Adipocyte (in vitro differentiated cells): ENCODE results near the gene FGF1.

Experiments used
- DNase-seq: peaks from one replicate; pipeline ENCODE4 v3.0.0-alpha.2; 2015; ENCODE audit warnings: low read depth
- H3K27me3 ChIP-seq: replicated peaks from 2 replicates; pipeline ENCODE4 v1.7.0; 2013; ENCODE audit warnings: mild to moderate bottlenecking, low read length, moderate library complexity; ENCODE audit not compliant: control insufficient read depth, insufficient read depth
- H3K36me3 ChIP-seq: 2 replicates; pipeline ENCODE4 v1.7.0; 2013; ENCODE audit warnings: low read length, mild to moderate bottlenecking, moderate library complexity; ENCODE audit not compliant: control insufficient read depth, insufficient read depth, severe bottlenecking
- H3K4me1 ChIP-seq: 2 replicates; pipeline ENCODE4 v1.7.0; 2013; ENCODE audit warnings: mild to moderate bottlenecking, low read length, moderate library complexity; ENCODE audit not compliant: control insufficient read depth, insufficient read depth
- H3K4me3 ChIP-seq: 2 replicates; pipeline ENCODE4 v1.7.0; 2013; ENCODE audit warnings: mild to moderate bottlenecking, low read length, moderate library complexity
- H3K9ac ChIP-seq: 2 replicates; pipeline ENCODE4 v1.7.0; 2013; ENCODE audit warnings: mild to moderate bottlenecking, low read length, moderate library complexity
- H3K9me3 ChIP-seq: 2 replicates; pipeline ENCODE4 v1.7.0; 2013; ENCODE audit warnings: mild to moderate bottlenecking, low read length, moderate library complexity; ENCODE audit not compliant: control insufficient read depth

The FGF1 gene

DNA sequence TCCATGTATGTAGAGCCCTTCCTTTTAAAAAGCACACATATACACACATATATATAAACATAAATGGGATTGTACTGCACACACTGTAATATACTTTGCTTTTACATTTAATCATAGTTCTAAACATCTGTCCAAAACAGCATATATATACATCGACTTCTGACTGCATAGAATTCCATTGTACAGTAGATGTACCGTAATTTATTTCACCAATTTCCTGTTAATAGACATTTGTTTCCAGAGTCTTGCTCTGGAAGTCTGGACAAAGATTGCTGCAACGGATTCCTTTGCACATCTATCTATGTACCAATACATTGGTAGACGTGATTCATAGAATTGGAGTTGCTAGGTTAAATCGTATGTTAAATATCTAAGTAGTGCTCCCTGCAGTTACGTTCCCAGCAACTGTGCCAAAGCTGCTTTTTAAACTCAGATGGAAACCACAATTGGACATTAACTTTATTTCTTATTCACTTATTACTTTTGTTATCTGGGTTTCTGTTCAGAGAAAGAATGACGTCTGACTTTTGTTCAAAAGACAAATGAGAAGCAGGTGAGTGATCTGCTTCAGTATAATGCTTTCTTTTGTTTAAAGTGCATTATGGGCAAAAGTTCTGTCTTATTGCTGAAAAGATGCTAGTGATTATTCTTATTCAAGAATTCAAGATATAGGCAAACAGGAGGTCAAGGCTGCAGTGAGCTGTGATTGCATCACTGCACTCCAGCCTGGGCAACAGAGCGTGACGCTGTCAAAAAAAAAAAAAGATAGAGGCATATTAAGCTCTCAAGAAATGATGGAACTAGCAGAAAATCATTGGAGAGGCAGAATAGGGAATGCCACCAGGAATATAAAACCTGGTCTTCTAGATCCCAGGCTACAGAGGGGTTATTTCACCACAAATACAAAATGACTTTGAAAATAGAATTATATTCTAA lies 138.2 kb downstream of the FGF1 start:
- Histone ChIP-seq H3K4me3 (no peak overlapping the region), H3K36me3 (no peaks in the 10 kb centered on the region), H3K4me1 (peaks cover 49% of the 10 kb centered on the region), H3K9ac (peak overlapping the region; percentile 12), H3K27me3 (no peaks in the 10 kb centered on the region), H3K9me3 (no peaks in the 10 kb centered on the region)
- peak; percentile 44 for DNase-seq

DNA sequence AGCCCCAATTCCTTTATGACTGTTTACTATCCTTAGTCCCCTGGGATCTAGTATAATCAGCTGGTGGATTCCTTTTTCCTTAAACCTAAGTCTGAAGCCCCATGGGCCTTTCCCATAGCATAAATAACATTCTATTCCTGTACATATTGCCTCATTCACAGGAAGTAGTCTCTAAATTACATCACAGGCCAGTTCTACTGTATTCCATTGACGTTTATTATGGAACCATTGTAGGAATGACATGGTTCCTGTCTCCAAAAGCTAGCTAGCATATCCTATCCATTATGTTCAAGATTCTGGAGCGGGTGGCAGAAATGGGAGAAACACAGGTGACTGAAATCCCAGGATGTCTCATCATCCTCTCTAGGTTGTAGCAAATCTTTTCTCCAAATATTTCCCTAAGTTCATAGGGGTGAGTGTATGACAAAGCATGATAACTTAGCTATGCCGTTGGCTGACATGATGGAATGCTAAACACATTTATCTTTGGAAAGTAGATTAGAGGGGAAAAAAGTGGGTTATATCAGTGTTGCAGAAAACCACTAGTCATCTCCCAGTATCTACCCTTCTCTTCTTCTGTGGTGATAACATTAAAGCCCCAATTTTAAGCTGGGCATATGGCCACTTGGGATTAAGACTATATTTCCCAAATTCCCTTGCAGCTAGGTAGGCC lies 140.1 kb downstream of the FGF1 start:
- H3K27me3 ChIP-seq: no peaks in the 10 kb centered on the region
- H3K4me1 ChIP-seq: peaks cover 59% of the 10 kb centered on the region
- H3K9ac ChIP-seq: peak overlapping the region; percentile 2
- H3K9me3 ChIP-seq: no peaks in the 10 kb centered on the region
- DNase-seq: peak; percentile 59
- no peaks in the 10 kb centered on the region for H3K36me3 ChIP-seq
- no peak overlapping the region for H3K4me3 ChIP-seq

DNA sequence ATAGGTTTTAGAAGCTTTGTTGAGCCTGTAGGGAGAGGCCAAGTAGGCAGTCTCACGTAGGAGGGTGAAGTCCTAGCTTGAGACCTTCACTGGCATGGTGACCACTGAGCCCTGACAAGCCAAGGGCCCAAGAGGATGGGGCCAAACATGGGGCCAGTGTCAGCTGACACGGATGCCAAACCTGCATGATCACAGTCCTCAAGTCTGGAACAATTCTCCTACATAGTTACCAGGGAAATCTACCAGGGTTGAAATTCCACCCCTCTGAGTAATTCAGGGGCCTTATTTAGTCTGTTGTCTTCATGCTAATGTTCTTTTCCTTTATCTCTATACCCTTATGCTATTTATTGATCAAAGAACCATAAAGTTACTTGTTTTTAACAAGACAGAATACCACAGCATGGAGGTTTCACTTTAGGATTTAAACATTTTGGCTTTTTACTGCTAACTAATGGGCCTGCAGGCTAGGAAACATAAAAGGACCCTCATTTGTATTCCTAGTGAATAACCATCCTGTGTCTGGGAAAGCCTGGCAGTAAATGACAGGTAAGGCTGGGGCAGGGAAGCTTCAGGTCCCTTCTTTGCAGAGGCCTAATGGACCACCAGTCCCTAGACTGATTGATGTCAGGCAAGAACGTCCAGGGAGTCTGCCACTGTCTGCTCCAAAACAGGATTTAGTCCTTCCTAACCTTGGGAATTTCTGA lies 140.8 kb downstream of the FGF1 start:
- Histone ChIP-seq H3K36me3 (no peaks in the 10 kb centered on the region), H3K9ac (peak overlapping the region; percentile 2), H3K9me3 (no peaks in the 10 kb centered on the region), H3K4me1 (peaks cover 66% of the 10 kb centered on the region), H3K27me3 (no peaks in the 10 kb centered on the region), H3K4me3 (no peak overlapping the region)
- peak; percentile 36 for DNase-seq

DNA sequence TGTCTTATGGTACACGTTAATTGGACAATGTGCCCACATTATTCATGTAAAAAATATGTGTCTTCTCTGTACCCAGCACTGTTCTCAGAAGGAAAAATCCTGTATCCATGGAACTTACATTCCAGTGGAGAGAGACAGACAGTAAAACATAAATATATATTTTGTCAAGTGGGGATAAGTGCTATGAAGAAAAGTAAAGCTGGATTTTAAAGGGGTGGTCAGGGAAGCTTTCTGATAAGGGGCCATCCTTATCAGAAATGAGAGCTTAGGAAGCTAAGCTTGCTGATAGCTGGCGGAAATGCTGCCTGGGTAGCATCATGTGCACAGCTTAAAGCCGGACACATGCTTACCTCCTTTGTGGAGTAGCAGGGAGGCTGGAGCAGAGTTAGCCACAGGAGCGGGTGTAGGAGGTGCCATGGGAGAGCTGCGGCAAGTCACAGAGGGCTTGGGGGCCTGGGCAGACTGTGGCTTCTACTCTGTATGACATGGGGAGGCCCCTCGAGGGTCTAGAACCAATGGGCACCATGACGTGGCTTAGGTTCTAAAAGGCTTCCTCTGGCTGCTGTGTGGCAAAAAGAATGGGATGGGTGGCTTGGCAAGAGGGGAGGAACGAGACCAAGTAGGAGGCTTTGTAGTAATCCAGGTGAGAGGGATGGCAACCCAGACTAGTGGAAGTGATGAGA lies 141.7 kb downstream of the FGF1 start:
- H3K36me3 ChIP-seq: no peaks in the 10 kb centered on the region
- H3K9me3 ChIP-seq: no peaks in the 10 kb centered on the region
- peaks cover 67% of the 10 kb centered on the region for H3K4me1 ChIP-seq
- H3K27me3 ChIP-seq: no peaks in the 10 kb centered on the region
- no peak overlapping the region for H3K4me3 ChIP-seq
- H3K9ac ChIP-seq: peak overlapping the region; percentile 27
- peak; percentile 39 for DNase-seq

DNA sequence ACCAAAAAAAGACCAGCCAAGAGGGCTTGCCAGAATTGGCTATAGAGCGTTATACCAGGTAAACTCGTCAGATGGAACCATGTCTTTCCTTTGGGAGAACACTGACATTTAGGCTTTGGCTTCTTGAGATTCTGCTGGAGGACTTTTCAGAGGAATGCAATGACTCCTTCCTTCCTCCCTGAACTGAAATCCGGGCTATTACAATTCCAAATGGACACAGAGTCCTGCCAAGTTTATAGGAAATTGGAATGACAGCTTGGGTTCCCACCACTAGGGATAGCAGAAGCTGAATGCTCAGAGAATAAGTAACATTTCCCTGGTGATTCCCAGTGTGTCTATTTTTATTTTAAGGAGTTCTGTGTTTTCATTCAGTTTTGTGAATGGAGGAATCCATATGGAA lies 143.0 kb downstream of the FGF1 start:
- peak overlapping the region; percentile 38 for H3K4me3 ChIP-seq
- H3K36me3 ChIP-seq: no peaks in the 10 kb centered on the region
- H3K27me3 ChIP-seq: no peaks in the 10 kb centered on the region
- no peaks in the 10 kb centered on the region for H3K9me3 ChIP-seq
- peak overlapping the region; percentile 68 for H3K9ac ChIP-seq
- DNase-seq: peak; percentile 57
- peaks cover 63% of the 10 kb centered on the region for H3K4me1 ChIP-seq
